Right hindlimb (tissue), 1 donor: ENCODE measurements around the gene B3GNT4.
"Not testable (repeated sequence)": the region's sequence is repeated elsewhere in the genome, so short reads cannot be mapped to it uniquely, and the experiment has no call there.

Source experiments
- DNase-seq: peaks from one replicate; pipeline ENCODE4 v3.0.0-alpha.2; 2018

B3GNT4 gene

GRCh38 chr12:122225683-122226365 is 22.3 kb downstream of the B3GNT4 start, which contains the start of gene DIABLO:
Gene DIABLO, minus strand, starts transcription at chr12:122226052. Its CDS starts 38 bp downstream, at chr12:122226014.
- peak; percentile 100 for DNase-seq

DNA sequence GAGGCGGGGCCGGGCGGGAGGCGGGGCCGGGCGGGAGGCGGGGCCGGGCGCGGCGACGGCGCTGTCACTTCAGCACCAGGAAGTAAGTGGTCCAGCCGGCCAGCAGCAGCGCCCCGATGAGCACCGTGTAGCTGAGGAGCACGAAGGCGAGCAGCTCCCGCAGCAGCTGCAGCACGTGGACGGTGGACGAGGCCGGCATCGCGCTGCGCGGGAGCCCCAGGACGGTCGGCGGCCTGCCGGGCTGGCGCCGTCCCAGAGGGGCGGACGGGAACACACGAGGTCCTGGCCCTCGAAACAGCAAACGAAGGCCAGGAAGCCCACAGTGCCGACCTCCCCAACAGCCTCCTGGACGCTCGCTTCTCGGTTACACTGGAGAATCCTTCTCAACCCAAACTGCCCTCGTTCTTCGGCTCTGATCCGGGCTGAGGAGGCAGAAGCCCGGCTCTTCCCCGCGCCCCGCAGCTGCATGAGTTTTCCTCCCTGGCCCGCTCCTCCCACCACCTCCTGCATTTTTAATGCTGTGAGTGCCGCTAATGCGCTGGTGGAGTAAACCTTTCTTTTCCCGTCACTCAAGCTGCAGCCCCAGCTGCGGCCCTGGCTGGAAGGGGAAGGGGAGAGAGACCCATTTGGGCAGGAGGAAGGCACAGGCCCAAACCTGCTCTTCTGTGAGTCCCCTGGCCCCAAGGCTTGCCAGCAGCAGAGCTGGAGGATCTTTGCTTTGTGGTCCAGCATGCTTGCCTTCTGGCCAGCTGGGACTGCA is 23.0 kb downstream of the B3GNT4 start:
- peak; percentile 25 for DNase-seq

- DNase-seq, result no peak
Observed at GRCh38 chr12:122227341-122227740, 23.8 kb downstream of the B3GNT4 start.

GRCh38 chr12:122228092-122228491 is 24.6 kb downstream of the B3GNT4 start:
- no peak for DNase-seq

DNA sequence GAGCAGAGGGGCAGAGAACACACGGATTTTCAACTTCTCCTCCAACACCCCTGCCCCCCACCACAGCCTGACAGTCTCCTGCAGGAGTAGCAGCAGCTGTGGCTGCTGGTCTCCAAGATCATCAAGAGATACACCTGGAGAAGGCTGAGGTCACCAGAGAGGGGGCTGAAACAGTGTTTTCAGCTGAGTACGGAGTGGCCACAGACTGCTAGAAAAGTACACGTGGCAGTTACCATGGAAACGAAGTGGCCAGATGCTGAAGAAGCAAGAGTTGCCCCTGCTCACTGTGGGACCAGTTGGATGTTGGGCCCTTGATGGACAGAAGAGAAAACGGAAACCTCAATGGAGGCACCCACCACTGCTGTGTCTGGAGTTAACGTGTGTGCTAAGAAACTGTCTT is 27.3 kb downstream of the B3GNT4 start:
- DNase-seq, result no peak

DNA sequence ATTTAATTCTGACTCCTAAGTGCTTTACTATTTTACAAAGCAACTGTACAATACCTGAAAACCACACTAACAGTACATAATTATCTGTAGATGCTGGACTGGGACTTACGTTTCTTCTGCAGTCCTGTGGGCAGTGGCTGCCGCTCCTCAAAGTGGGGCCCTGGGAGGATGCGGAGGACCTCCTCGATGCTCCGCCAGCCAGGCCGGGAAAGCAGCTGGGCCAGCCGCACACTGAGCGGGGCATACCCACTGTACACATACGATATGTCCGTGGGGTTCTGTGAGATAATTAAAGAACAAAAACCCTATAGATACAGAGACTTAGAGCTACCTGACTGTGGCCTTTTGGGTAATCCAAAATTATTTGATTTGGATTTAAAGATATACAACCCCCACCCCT is 29.2 kb downstream of the B3GNT4 start:
- no peak for DNase-seq

DNA sequence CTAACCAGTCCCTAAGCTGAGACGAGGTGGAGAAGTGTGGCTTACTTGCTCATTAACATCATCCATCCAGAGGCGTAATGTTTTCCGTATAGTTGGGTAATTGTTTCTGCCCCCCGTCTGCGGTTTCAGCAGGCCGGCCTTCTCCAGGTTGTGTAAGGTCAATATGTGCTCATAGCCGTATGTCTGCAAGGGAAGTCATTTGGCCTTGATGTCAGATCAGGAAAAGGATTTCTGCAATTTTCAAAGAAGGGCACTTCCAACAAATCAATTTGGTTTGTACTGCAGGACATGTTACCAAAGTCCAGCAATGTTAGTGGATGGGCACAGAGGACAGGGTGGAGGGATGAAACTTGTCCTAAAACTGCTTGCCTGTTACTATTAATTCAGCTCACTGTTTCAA is 32.2 kb downstream of the B3GNT4 start:
- DNase-seq, result no peak

DNA sequence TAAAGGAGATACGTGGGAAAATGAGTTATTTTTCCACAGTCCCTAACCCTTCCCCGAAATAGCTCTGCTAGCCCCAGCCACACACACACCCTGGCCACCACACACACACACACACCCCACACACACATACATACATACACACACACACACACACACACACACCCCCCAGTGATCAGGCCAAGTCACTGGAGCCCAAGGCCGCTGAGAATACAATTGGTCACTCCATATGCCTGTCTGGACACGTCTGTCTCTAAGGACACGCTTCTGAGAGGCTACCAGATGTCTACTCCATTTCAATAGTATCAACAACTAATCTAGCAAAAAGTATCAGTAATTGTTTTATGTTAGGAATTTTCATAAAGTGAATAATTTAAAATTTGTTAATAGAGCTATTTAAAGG is 35.4 kb downstream of the B3GNT4 start:
- no peak for DNase-seq

DNA sequence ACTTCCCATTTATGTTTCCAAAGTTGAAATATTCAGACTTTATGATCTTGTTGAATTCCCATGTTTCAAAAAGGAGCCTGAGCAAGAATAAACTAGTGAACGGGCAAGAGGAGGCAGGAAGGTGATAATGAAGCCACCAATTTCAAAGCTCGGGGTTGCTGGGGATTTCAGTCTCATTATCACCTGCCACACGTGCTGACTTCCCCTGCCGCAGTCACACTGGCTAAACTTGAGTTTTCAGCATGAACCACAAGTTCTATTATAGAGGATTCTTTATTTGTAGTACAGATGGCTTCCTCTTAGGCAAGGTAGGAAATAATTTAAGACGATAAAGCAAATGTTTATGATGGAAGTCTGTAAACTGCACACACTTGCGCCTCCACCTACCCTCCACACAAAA is 40.5 kb downstream of the B3GNT4 start:
- no peak for DNase-seq

DNA sequence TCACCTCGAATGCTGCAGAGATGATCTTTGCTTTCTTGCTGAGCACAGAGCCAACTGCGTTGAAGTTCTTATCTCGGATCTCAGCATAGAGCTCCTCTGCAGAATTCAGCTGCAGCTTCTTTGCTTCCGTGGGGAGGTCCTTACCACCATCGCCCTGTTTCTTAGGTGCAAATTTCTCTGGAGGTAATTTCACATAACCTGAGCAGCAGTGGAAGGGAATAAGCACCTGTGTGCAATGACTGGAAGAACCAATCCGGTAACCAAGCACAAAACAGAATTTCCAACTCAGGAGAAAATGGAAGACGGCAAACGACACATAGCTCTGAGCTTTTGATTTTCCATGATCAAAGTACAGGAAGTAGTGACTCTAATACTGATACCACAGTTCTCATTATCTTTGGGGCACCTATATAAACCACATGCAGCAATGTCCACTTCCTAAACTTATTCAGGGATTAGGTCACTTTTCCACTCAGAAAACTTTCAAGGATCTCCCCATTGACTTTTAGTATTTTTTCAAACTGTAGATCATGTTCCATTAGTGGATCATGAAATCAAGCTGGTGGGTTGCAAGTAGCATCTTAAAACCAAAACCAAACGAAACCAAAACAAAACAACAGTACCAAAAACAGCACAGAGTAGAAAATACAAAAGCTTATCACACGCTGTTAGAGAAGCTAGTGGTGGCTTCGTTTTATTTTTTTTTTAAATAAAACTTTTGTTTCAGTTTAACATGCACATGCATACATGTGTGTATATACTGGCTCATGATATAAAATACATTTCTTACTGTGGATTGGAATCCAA is 41.3 kb downstream of the B3GNT4 start:
- no peak for DNase-seq

GRCh38 chr12:122245553-122245952 is 42.0 kb downstream of the B3GNT4 start:
- DNase-seq, result no peak

- DNase-seq, result no peak
Observed at GRCh38 chr12:122250047-122250446, 46.5 kb downstream of the B3GNT4 start.

DNA sequence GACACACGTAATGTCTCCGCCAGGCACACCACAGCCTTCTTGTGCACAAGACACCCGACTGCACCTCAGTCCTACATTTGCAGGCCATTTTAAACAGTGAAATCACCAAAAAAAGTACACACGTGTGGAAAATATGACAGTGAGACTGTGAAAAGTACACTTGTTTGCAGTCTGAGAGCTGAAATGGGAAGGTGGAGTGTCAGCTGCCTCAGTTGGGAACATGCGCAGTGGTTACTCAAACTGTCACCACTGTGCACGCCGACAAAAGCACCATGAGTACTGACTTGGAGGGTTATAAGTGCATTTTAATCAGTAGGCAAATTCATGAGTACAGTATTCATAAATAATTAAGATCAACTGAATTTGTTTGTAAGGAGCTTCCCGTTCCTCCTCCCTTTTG is 47.0 kb downstream of the B3GNT4 start:
- DNase-seq, result no peak

GRCh38 chr12:122258462-122258861 is 55.0 kb downstream of the B3GNT4 start:
- DNase-seq, result not testable (repeated sequence)
